GM23338 (cell line): ENCODE data around the gene KCTD8. TPM values are rescaled to one million over a fixed set of nuclear protein-coding genes. Genes with fewer than 3 reads are reported as not detected.
A peak's percentile ranks its signal among the peaks of the same experiment; 100 is the strongest.

Experiments used
- ATAC-seq: fragments of 200-7000 bp; cut with Tn5 transposase; 3 replicates; pipeline ENCODE4 v1.9.1; 2020
- DNase-seq: peaks from one replicate; pipeline ENCODE4 v3.0.0-alpha.2; 2015; ENCODE audit warnings: low spot score
- H2AFZ ChIP-seq: fragments of 200-600 bp; sonication (generic); 2 replicates; pipeline ENCODE4 v1.8.0; 2016; ENCODE audit warnings: antibody characterized with exemption, mild to moderate bottlenecking, moderate library complexity
- H3F3A ChIP-seq: fragments of 200-600 bp; sonication (generic); replicated peaks from 2 replicates; pipeline ENCODE4 v1.8.0; 2017; ENCODE audit warnings: antibody characterized with exemption, mixed run types, low read depth
- H3K27ac ChIP-seq: fragments of 200-600 bp; sonication (generic); 2 replicates; pipeline ENCODE4 v1.6.1; 2016; ENCODE audit warnings: low read depth
- H3K27me3 ChIP-seq: fragments of 200-600 bp; sonication (generic); 2 replicates; pipeline ENCODE4 v1.8.0; 2016; ENCODE audit warnings: mild to moderate bottlenecking, mixed run types, moderate library complexity; ENCODE audit not compliant: insufficient read depth
- H3K36me3 ChIP-seq: fragments of 200-600 bp; sonication (generic); 2 replicates; pipeline ENCODE4 v1.8.0; 2016; ENCODE audit warnings: mild to moderate bottlenecking; ENCODE audit not compliant: insufficient read depth
- H3K4me1 ChIP-seq: fragments of 200-600 bp; sonication (generic); 2 replicates; pipeline ENCODE4 v1.8.0; 2016; ENCODE audit warnings: mild to moderate bottlenecking, moderate library complexity; ENCODE audit not compliant: insufficient read depth
- H3K4me2 ChIP-seq: fragments of 200-600 bp; sonication (generic); 2 replicates; pipeline ENCODE4 v1.7.1; 2017; ENCODE audit warnings: mixed run types
- H3K4me3 ChIP-seq: fragments of 200-600 bp; sonication (generic); 2 replicates; pipeline ENCODE4 v1.6.1; 2016; ENCODE audit warnings: mixed run types
- H3K79me2 ChIP-seq: fragments of 200-600 bp; sonication (generic); replicated peaks from 2 replicates; pipeline ENCODE4 v1.8.0; 2017; ENCODE audit warnings: mild to moderate bottlenecking; ENCODE audit not compliant: insufficient read depth
- H3K9me2 ChIP-seq: fragments of 200-600 bp; sonication (generic); 2 replicates; pipeline ENCODE4 v1.8.0; 2017; ENCODE audit not compliant: insufficient read depth
- H4K20me1 ChIP-seq: fragments of 200-600 bp; sonication (generic); replicated peaks from 2 replicates; pipeline ENCODE4 v1.8.0; 2017; ENCODE audit warnings: mild to moderate bottlenecking; ENCODE audit not compliant: insufficient read depth
- H3K27ac Mint-ChIP-seq: 2 replicates; pipeline ENCODE4 v1.8.0; 2020; ENCODE audit warnings: inconsistent platforms, mild to moderate bottlenecking, moderate library complexity, mixed read lengths
- H3K27me3 Mint-ChIP-seq: 3 replicates; pipeline ENCODE4 v1.8.0; 2022; ENCODE audit warnings: low read depth, mild to moderate bottlenecking, moderate library complexity, mixed read lengths, inconsistent platforms; ENCODE audit not compliant: insufficient read depth, poor library complexity
- H3K36me3 Mint-ChIP-seq: 3 replicates; pipeline ENCODE4 v1.8.0; 2021; ENCODE audit warnings: low read depth, mild to moderate bottlenecking, inconsistent platforms, moderate library complexity, mixed read lengths
- H3K4me1 Mint-ChIP-seq: 3 replicates; pipeline ENCODE4 v1.8.0; 2020; ENCODE audit warnings: mild to moderate bottlenecking, inconsistent platforms, mixed read lengths
- H3K4me3 Mint-ChIP-seq: 3 replicates; pipeline ENCODE4 v1.8.0; 2021; ENCODE audit warnings: moderate library complexity, mild to moderate bottlenecking, inconsistent platforms, mixed read lengths
- H3K9me3 Mint-ChIP-seq: 3 replicates; pipeline ENCODE4 v1.8.0; 2020; ENCODE audit warnings: moderate library complexity, mild to moderate bottlenecking, inconsistent platforms, mixed read lengths
- CREB1 ChIP-seq: fragments of 250-450 bp; sonication (Bioruptor Pico); IDR thresholded peaks from 2 replicates; pipeline ENCODE4 v1.5.0; 2020; ENCODE audit warnings: low read depth, mild to moderate bottlenecking, moderate library complexity
- CTCF ChIP-seq, 2 experiments: fragments of 200-600 bp in 1 of 2; sonication (generic) in 1 of 2; conservative IDR thresholded peaks; 2 replicates each; pipeline versions ENCODE4 v1.5.1 to v1.6.1; 2016 to 2017; ENCODE audit warnings: antibody characterized with exemption in 2 of 2, low read depth in 2 of 2, mild to moderate bottlenecking in 2 of 2, moderate library complexity in 1 of 2
- NANOG ChIP-seq: IDR thresholded peaks from 2 replicates; pipeline ENCODE4 v1.6.1; 2016; ENCODE audit warnings: antibody characterized with exemption, borderline replicate concordance
- STAT1 ChIP-seq: IDR thresholded peaks from one replicate; pipeline ENCODE4 v1.6.1; 2016; ENCODE audit warnings: antibody characterized with exemption; ENCODE audit not compliant: unreplicated experiment
- ZNF114 ChIP-seq: fragments of 250-450 bp; sonication (Bioruptor Pico); IDR thresholded peaks from 2 replicates; pipeline ENCODE4 v1.5.0; 2020; ENCODE audit warnings: mild to moderate bottlenecking, moderate library complexity
- ZNF462 ChIP-seq: fragments of 250-450 bp; sonication (Bioruptor Pico); IDR thresholded peaks from 2 replicates; pipeline ENCODE4 v1.5.0; 2020; ENCODE audit warnings: mild to moderate bottlenecking, moderate library complexity
- polyA plus RNA-seq: library from polyadenylated mRNA; unstranded; fragments of >200 nt; fragmentation: Nextera tagmentation; extraction: Ambion mirVana; gene quantifications from 2 replicates; pipeline ENCODE4 v1.2.1, GENCODE V29; 2016
- total RNA-seq: library from RNA; depleted of rRNA; stranded (reverse); fragments of >200 nt; shearing (Covaris generic); gene quantifications from 2 replicates; pipeline ENCODE4 v1.2.3, GENCODE V29; 2014

Gene KCTD8
- total and polyA plus RNA-seq, 2 experiments from 2014 or later = 2.8 to 5.0 TPM

GRCh38 chr4:44235897-44236296 is 212.7 kb downstream of the KCTD8 start:
- no peaks in the 10 kb centered on the region for H3K36me3 ChIP-seq
- H3K4me1 ChIP-seq = 0 out of 2 replicates have a peak, but pooled peaks cover 6% of the 10 kb centered on the region
- H3K27ac Mint-ChIP-seq = no peak overlapping the region
- H3K9me3 Mint-ChIP-seq = no peaks in the 10 kb centered on the region
- ATAC-seq (peak; percentile 48), DNase-seq (peak; percentile 23)
- no peaks in the 10 kb centered on the region for H4K20me1 ChIP-seq
- no peak overlapping the region for H2AFZ ChIP-seq
- H3F3A ChIP-seq = no peaks in the 10 kb centered on the region
- peaks cover 2% of the 10 kb centered on the region; the same call in 1 of the 2 replicates for H3K9me2 ChIP-seq
- H3K27ac ChIP-seq = no peak overlapping the region
- H3K36me3 Mint-ChIP-seq = peaks cover 4% of the 10 kb centered on the region; the same call in 1 of the 3 replicates
- no peaks in the 10 kb centered on the region for H3K79me2 ChIP-seq
- peaks cover 27% of the 10 kb centered on the region for H3K27me3 ChIP-seq
- H3K4me2 ChIP-seq = no peak overlapping the region
- H3K4me3 Mint-ChIP-seq = no peak overlapping the region
- H3K4me3 ChIP-seq = no peak overlapping the region
- TF ChIP-seq CREB1 (CRISPR knock-in tag) = no peak
- TF ChIP-seq NANOG = no peak
- TF ChIP-seq STAT1 = no peak
- TF ChIP-seq CTCF (conservative IDR thresholded peaks at IDR 0.05; ENCODE audit: low read depth in 2 of 2) = no peak; a peak in 1 of 4 replicates
- no peak for TF ChIP-seq ZNF114 (CRISPR knock-in tag)
- TF ChIP-seq ZNF462 (CRISPR knock-in tag) = no peak
- peaks cover 3% of the 10 kb centered on the region; the same call in 2 of the 3 replicates for H3K4me1 Mint-ChIP-seq
- H3K27me3 Mint-ChIP-seq = peaks cover 7% of the 10 kb centered on the region
